Parathyroid adenoma (tissue), 2 donors: ENCODE results near the gene STOX2.

Experiments
- H2AFZ ChIP-seq: fragments of 300-600 bp; sonication (generic); one replicate; pipeline ENCODE4 v1.7.0; 2017; ENCODE audit warnings: antibody characterized with exemption, mild to moderate bottlenecking
- H3K27ac ChIP-seq: fragments of 300-600 bp; sonication (generic); one replicate; pipeline ENCODE4 v1.7.0; 2017
- H3K27me3 ChIP-seq: fragments of 300-600 bp; sonication (generic); one replicate; pipeline ENCODE4 v1.7.0; 2017; ENCODE audit warnings: low read length; ENCODE audit not compliant: control insufficient read depth, insufficient read depth
- H3K36me3 ChIP-seq: fragments of 300-600 bp; sonication (generic); one replicate; pipeline ENCODE4 v1.7.0; 2017; ENCODE audit warnings: low read length; ENCODE audit not compliant: control insufficient read depth, insufficient read depth
- H3K4me1 ChIP-seq: fragments of 300-600 bp; sonication (generic); one replicate; pipeline ENCODE4 v1.7.0; 2017; ENCODE audit warnings: control low read depth
- H3K4me2 ChIP-seq: fragments of 300-600 bp; sonication (generic); one replicate; pipeline ENCODE4 v1.7.0; 2017; ENCODE audit warnings: low read length
- H3K4me3 ChIP-seq: fragments of 300-600 bp; sonication (generic); one replicate; pipeline ENCODE4 v1.7.0; 2017; ENCODE audit warnings: low read depth, low read length
- H3K79me2 ChIP-seq: fragments of 300-600 bp; sonication (generic); one replicate; pipeline ENCODE4 v1.7.0; 2017; ENCODE audit warnings: control low read depth
- H3K9ac ChIP-seq: fragments of 300-600 bp; sonication (generic); one replicate; pipeline ENCODE4 v1.7.0; 2017; ENCODE audit warnings: mild to moderate bottlenecking
- H3K9me3 ChIP-seq: fragments of 300-600 bp; sonication (generic); one replicate; pipeline ENCODE4 v1.7.0; 2017; ENCODE audit warnings: low read length; ENCODE audit not compliant: control insufficient read depth
- CTCF ChIP-seq: fragments of 300-600 bp; sonication (generic); IDR thresholded peaks from one replicate; pipeline ENCODE4 v1.7.0; 2017; ENCODE audit warnings: antibody characterized with exemption, mild to moderate bottlenecking
- donor health status: primary hyperparathyroidism.

Gene STOX2

GRCh38 chr4:183959319-183960045, 54.4 kb downstream of the STOX2 start:
- no peak overlapping the region for H3K9ac ChIP-seq
- H3K27me3 ChIP-seq, result no peaks in the 10 kb centered on the region
- no peak overlapping the region for H3K4me2 ChIP-seq
- H2AFZ ChIP-seq, result no peak overlapping the region
- H3K4me3 ChIP-seq, result no peak overlapping the region
- no peaks in the 10 kb centered on the region for H3K4me1 ChIP-seq
- H3K36me3 ChIP-seq, result no peaks in the 10 kb centered on the region
- peaks cover under 1% of the 10 kb centered on the region for H3K79me2 ChIP-seq
- H3K9me3 ChIP-seq, result no peaks in the 10 kb centered on the region
- TF ChIP-seq CTCF, result no peak
- H3K27ac ChIP-seq, result no peak overlapping the region

GRCh38 chr4:183960046-183960420, 54.9 kb downstream of the STOX2 start:
- Histone ChIP-seq H3K9ac (no peak overlapping the region), H3K36me3 (no peaks in the 10 kb centered on the region)

GRCh38 chr4:183960962-183961541, 55.9 kb downstream of the STOX2 start:
- Histone ChIP-seq H3K27ac (no peak overlapping the region), H3K9ac (no peak overlapping the region), H2AFZ (no peak overlapping the region), H3K4me2 (no peak overlapping the region), H3K79me2 (peaks cover 2% of the 10 kb centered on the region), H3K36me3 (no peaks in the 10 kb centered on the region), H3K9me3 (no peaks in the 10 kb centered on the region), H3K4me3 (no peak overlapping the region), H3K27me3 (no peaks in the 10 kb centered on the region), H3K4me1 (no peaks in the 10 kb centered on the region)
- no peak for TF ChIP-seq CTCF

More at GRCh38 chr4:183960046-183960420, 54.9 kb downstream of the STOX2 start:
- H2AFZ ChIP-seq, result no peak overlapping the region
- H3K4me1 ChIP-seq, result no peaks in the 10 kb centered on the region
- no peak overlapping the region for H3K27ac ChIP-seq
- no peak for TF ChIP-seq CTCF
- H3K9me3 ChIP-seq, result no peaks in the 10 kb centered on the region
- no peak overlapping the region for H3K4me3 ChIP-seq
- no peaks in the 10 kb centered on the region for H3K27me3 ChIP-seq
- peaks cover 2% of the 10 kb centered on the region for H3K79me2 ChIP-seq
- H3K4me2 ChIP-seq, result no peak overlapping the region

- H3K9me3 ChIP-seq, result no peaks in the 10 kb centered on the region
- no peak for TF ChIP-seq CTCF
- no peaks in the 10 kb centered on the region for H3K4me1 ChIP-seq
- no peak overlapping the region for H2AFZ ChIP-seq
- H3K9ac ChIP-seq, result no peak overlapping the region
- H3K79me2 ChIP-seq, result peaks cover 2% of the 10 kb centered on the region
- H3K27ac ChIP-seq, result no peak overlapping the region
- H3K27me3 ChIP-seq, result no peaks in the 10 kb centered on the region
- H3K36me3 ChIP-seq, result no peaks in the 10 kb centered on the region
- no peak overlapping the region for H3K4me2 ChIP-seq
- no peak overlapping the region for H3K4me3 ChIP-seq
Observed at GRCh38 chr4:183961795-183962194, 56.7 kb downstream of the STOX2 start.

- no peaks in the 10 kb centered on the region for H3K36me3 ChIP-seq
- no peak for TF ChIP-seq CTCF
- no peaks in the 10 kb centered on the region for H3K9me3 ChIP-seq
- no peak overlapping the region for H3K27ac ChIP-seq
- no peaks in the 10 kb centered on the region for H3K4me1 ChIP-seq
- H3K9ac ChIP-seq, result no peak overlapping the region
- no peak overlapping the region for H3K4me2 ChIP-seq
- H3K79me2 ChIP-seq, result peaks cover 2% of the 10 kb centered on the region
- no peaks in the 10 kb centered on the region for H3K27me3 ChIP-seq
- H3K4me3 ChIP-seq, result no peak overlapping the region
- H2AFZ ChIP-seq, result no peak overlapping the region
Observed at GRCh38 chr4:183962419-183962818, 57.3 kb downstream of the STOX2 start.
